GM12878 (cell line): ENCODE results near the gene C19orf47. TPM values are rescaled to one million over a fixed set of nuclear protein-coding genes. Genes with fewer than 3 reads are reported as not detected.
A peak's percentile ranks its signal among the peaks of the same experiment; 100 is the strongest.

Source experiments
- ATF2 ChIP-seq: IDR thresholded peaks from 2 replicates; pipeline ENCODE4 v1.6.1; 2012; ENCODE audit warnings: low read length, inconsistent platforms
- E2F8 ChIP-seq: fragments of 450-650 bp; IDR thresholded peaks from 2 replicates; pipeline ENCODE4 v1.6.1; 2018; ENCODE audit warnings: mild to moderate bottlenecking, low read depth, moderate library complexity; ENCODE audit not compliant: partially characterized antibody
- ESRRA ChIP-seq: IDR thresholded peaks from 2 replicates; pipeline ENCODE4 v1.6.1; 2012; ENCODE audit warnings: mild to moderate bottlenecking, low read length, improper control_type of control experiment
- NFYA ChIP-seq: IDR thresholded peaks from 2 replicates; pipeline ENCODE4 v1.6.1; 2011; ENCODE audit warnings: low read depth, mild to moderate bottlenecking, low read length, improper control_type of control experiment, borderline replicate concordance
- RCOR1 ChIP-seq: conservative IDR thresholded peaks from 2 replicates; pipeline ENCODE4 v1.6.1; 2012; ENCODE audit warnings: low read depth, low read length, improper control_type of control experiment
- SMAD1 ChIP-seq: fragments of 450-650 bp; IDR thresholded peaks from 2 replicates; pipeline ENCODE4 v1.6.1; 2018; ENCODE audit warnings: mild to moderate bottlenecking, low read depth; ENCODE audit not compliant: partially characterized antibody
- SREBF2 ChIP-seq: IDR thresholded peaks from 2 replicates; pipeline ENCODE4 v1.6.1; 2012; ENCODE audit warnings: mild to moderate bottlenecking, low read length
- SUPT20H ChIP-seq: IDR thresholded peaks from 2 replicates; pipeline ENCODE4 v1.6.1; 2011; ENCODE audit warnings: low read depth, mild to moderate bottlenecking, low read length, moderate library complexity, borderline replicate concordance; ENCODE audit not compliant: control insufficient read depth
- SUZ12 ChIP-seq: fragments of 200-600 bp; sonication (generic); IDR thresholded peaks from one replicate; pipeline ENCODE4 v1.6.1; 2018; ENCODE audit warnings: antibody characterized with exemption, mild to moderate bottlenecking; ENCODE audit not compliant: unreplicated experiment
- USF1 ChIP-seq: IDR thresholded peaks from 2 replicates; pipeline ENCODE4 v1.6.1; 2011; ENCODE audit warnings: borderline replicate concordance, low read depth, mild to moderate bottlenecking, moderate library complexity, mixed read lengths, low read length; ENCODE audit not compliant: insufficient read depth; ENCODE audit errors: extremely low read length
- YY1 ChIP-seq: IDR thresholded peaks from 2 replicates; pipeline ENCODE4 v1.6.1; 2011; ENCODE audit warnings: low read depth, mild to moderate bottlenecking, low read length
- ZBED1 ChIP-seq: IDR thresholded peaks from 2 replicates; pipeline ENCODE4 v1.6.1; 2016; ENCODE audit warnings: borderline replicate concordance
- ZBTB11 ChIP-seq: fragments of 450-650 bp; formaldehyde crosslinking; IDR thresholded peaks from 2 replicates; pipeline ENCODE4 v1.5.0; 2022; ENCODE audit warnings: mild to moderate bottlenecking, missing genetic modification characterization
- ZBTB40 ChIP-seq: fragments of 450-650 bp; IDR thresholded peaks from 2 replicates; pipeline ENCODE4 v1.6.1; 2016; ENCODE audit warnings: mild to moderate bottlenecking, moderate library complexity, borderline replicate concordance
- ZZZ3 ChIP-seq: IDR thresholded peaks from 2 replicates; pipeline ENCODE4 v1.6.1; 2011; ENCODE audit warnings: low read depth; ENCODE audit not compliant: control insufficient read depth, insufficient read length
- polyA plus RNA-seq, 11 experiments: library from polyadenylated mRNA; depleted of rRNA in 4 of 11; unstranded in 6 of 11; stranded (reverse) in 5 of 11; fragments of >200 nt; fragmentation: Nextera tagmentation in 4 of 11; fragmentation: Illumina TruSeq in 1 of 11; extraction: Ambion mirVana in 4 of 11; extraction: Trizol in 1 of 11; gene quantifications; 1 replicate in 1 of 11; 2 replicates in 10 of 11; pipeline versions ENCODE4 v1.2.1 to v1.2.3, GENCODE V29; 2011 to 2016; ENCODE audit warnings: inconsistent platforms in 2 of 11, missing spikeins in 2 of 11, low read depth in 1 of 11
- total RNA-seq, 4 experiments: library from RNA; depleted of rRNA in 3 of 4; stranded (reverse); fragments of >200 nt in 3 of 4; fragmentation: Illumina TruSeq in 1 of 4; extraction: Trizol in 1 of 4; gene quantifications; 2 replicates each; pipeline versions ENCODE4 v1.2.1 to v1.2.3, GENCODE V29; 2013 to 2021

Gene C19orf47
- total and polyA plus RNA-seq, 10 of the 15 experiments (the other 5 are each of a cell fraction or from before 2014, with no cell fraction given): 0.11 to 29.1 (median 20.2) TPM

GRCh38 chr19:40358773-40359172 is 10.6 kb upstream of the C19orf47 start (continued):
- TF ChIP-seq RCOR1 (no peak), ZBTB40 (no peak), ZZZ3 (no peak), SMAD1 (no peak), SUPT20H (no peak), YY1 (no peak), USF1 (no peak), ZBED1 (peak; percentile 38; the same call in 1 of the 2 replicates), SUZ12 (no peak), SREBF2 (no peak), NFYA (no peak), ATF2 (peak; percentile 75; the same call in 1 of the 2 replicates), ZBTB11 (CRISPR knock-in tag) (no peak), E2F8 (no peak), ESRRA (no peak)
